WERI-Rb-1 (cell line): ENCODE measurements around the gene SETD3.

Experiments
- DNase-seq: peaks from one replicate; pipeline ENCODE4 v3.0.0-alpha.2; 2020
- H3K27ac ChIP-seq: fragments of 250-450 bp; sonication (Bioruptor Pico); 2 replicates; pipeline ENCODE4 v1.5.1; 2020; ENCODE audit warnings: mild to moderate bottlenecking, moderate library complexity
- H3K27me3 ChIP-seq: fragments of 250-450 bp; sonication (Bioruptor Pico); 2 replicates; pipeline ENCODE4 v1.5.1; 2021; ENCODE audit warnings: mild to moderate bottlenecking, low read depth, moderate library complexity; ENCODE audit not compliant: insufficient read depth, severe bottlenecking
- H3K36me3 ChIP-seq: fragments of 250-450 bp; sonication (Bioruptor Pico); 2 replicates; pipeline ENCODE4 v1.5.1; 2020; ENCODE audit warnings: mild to moderate bottlenecking, moderate library complexity
- H3K4me3 ChIP-seq: 2 replicates; pipeline ENCODE4 v1.5.1; 2011; ENCODE audit warnings: low read depth, mild to moderate bottlenecking, control low read depth, low read length
- H3K9me3 ChIP-seq: fragments of 250-450 bp; sonication (Bioruptor Pico); 2 replicates; pipeline ENCODE4 v1.5.1; 2021; ENCODE audit warnings: mild to moderate bottlenecking, moderate library complexity; ENCODE audit not compliant: severe bottlenecking
- TF ChIP-seq, protein P1 (sequence below): IDR thresholded peaks from 2 replicates; pipeline ENCODE4 v1.5.1; 2011; ENCODE audit warnings: low read depth, mild to moderate bottlenecking, control low read depth, inconsistent platforms, low read length

The SETD3 gene

DNA sequence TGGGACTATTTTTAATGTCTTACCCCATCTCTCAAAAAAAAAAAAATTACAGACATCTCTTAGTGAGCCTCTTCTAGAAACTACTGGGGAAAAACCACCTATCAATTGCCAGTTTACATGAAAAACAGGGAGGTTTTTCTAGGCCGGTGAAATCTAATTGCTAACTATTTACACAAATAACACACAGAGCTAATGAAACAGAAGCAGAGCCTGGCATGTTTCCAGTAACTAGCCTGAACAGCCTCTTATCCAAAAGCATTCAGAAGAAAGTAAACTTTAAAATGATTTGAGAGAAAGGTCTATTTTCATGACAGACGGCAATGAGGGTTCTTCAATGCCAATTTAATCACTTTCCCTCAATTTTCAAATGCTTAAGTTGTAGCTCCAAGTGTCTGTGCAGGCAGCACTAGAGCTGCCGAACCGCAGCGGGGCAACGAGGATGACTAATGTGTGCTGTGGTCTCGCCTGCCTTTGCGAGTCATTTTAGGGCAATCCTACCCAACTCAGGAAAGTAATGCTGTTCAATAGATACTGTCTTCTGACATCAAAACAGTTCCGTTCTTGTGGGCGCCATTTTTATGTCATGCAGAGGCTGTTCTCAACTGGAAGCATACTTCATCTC, 84.6 kb downstream of the SETD3 start:
- TF ChIP-seq, protein P1, sequence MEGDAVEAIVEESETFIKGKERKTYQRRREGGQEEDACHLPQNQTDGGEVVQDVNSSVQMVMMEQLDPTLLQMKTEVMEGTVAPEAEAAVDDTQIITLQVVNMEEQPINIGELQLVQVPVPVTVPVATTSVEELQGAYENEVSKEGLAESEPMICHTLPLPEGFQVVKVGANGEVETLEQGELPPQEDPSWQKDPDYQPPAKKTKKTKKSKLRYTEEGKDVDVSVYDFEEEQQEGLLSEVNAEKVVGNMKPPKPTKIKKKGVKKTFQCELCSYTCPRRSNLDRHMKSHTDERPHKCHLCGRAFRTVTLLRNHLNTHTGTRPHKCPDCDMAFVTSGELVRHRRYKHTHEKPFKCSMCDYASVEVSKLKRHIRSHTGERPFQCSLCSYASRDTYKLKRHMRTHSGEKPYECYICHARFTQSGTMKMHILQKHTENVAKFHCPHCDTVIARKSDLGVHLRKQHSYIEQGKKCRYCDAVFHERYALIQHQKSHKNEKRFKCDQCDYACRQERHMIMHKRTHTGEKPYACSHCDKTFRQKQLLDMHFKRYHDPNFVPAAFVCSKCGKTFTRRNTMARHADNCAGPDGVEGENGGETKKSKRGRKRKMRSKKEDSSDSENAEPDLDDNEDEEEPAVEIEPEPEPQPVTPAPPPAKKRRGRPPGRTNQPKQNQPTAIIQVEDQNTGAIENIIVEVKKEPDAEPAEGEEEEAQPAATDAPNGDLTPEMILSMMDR, result no peak
- H3K9me3 ChIP-seq, result no peaks in the 10 kb centered on the region
- no peaks in the 10 kb centered on the region for H3K27me3 ChIP-seq
- no peak for DNase-seq
- H3K36me3 ChIP-seq, result peaks cover 20% of the 10 kb centered on the region
- H3K27ac ChIP-seq, result no peak overlapping the region
- no peak overlapping the region for H3K4me3 ChIP-seq

DNA sequence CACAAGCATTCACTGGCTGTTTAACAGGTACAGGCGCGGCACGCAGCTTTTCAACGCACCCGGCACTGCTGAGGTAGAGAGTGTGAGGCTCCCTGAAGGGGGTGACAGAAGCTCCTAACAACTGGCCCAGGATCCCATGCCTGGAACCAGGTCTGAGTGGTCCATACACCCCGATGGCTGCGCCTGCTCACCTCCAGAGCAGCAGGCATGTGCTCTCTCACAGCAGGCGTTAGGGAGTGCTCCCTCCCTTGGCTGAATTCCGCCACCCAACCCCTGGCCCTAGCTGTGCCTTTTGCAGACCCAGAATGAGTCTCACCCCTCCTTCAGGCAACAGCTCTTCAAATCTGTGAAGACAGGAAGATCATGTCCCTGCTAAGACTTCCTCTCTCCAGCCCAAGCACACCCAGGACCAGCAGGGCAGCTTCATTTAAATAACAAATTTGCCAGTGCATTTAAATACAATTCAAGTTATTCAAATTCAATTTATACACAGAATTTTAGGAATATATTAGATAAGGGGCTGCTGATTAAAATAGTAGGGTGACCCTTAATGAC, 86.0 kb downstream of the SETD3 start:
- TF ChIP-seq, protein P1, result no peak
- H3K4me3 ChIP-seq, result no peak overlapping the region
- no peaks in the 10 kb centered on the region for H3K9me3 ChIP-seq
- peaks cover 16% of the 10 kb centered on the region for H3K36me3 ChIP-seq
- DNase-seq, result no peak
- no peaks in the 10 kb centered on the region for H3K27me3 ChIP-seq
- H3K27ac ChIP-seq, result no peak overlapping the region

DNA sequence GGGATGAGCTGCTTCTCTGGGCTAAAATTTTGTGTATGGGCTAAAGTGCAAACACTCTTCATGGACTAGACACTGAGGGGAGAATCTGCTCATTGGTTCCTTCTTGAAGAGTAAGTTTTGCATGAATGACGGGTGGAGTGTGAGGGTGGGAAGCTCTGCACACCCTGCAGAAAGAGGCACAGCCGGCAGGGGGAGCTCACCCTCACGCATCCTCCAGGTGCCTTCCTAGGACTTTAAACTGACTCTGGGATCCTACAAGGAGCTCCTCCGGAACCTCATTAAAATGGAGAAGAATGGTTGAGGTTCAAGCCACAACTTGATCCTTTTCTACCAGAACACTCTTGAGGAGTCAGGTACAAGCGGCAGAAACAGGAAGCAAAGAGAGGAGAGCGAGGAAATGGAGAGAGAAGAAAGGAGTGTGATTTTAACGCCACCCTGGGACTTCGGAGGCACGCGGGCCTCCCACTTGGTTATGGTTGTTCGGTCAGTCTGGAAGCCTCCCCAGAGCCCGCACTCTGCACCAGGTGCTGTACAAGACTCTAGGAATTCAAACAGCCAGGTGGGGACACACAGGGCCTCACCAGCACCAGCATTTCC, 87.5 kb downstream of the SETD3 start:
- DNase-seq, result peak; percentile 60
- Histone ChIP-seq H3K36me3 (peaks cover 2% of the 10 kb centered on the region), H3K27me3 (no peaks in the 10 kb centered on the region), H3K9me3 (no peaks in the 10 kb centered on the region), H3K4me3 (no peak overlapping the region), H3K27ac (no peak overlapping the region)
- TF ChIP-seq, protein P1, result peak; percentile 95

DNA sequence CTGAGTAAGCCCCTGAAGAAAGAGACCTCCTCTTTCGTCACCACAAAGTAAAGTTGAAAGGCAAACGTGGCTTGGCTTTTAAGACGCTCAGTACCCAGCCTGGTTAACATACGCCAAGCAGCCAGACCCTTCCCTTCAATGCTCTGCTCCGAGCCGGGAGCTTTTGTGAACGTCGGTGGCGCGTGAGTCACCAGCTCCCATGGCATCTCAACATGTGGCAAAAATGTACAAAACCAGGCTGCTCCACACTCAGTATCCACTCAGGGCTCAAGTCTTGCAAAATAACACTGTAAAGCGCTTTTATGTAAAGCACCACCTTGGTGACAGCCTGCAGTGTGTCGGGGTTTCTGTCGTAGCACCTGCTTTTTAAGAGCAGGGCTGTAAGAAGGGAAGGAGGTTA, 89.0 kb downstream of the SETD3 start:
- Histone ChIP-seq H3K27ac (no peak overlapping the region), H3K9me3 (no peaks in the 10 kb centered on the region), H3K4me3 (no peak overlapping the region), H3K36me3 (no peaks in the 10 kb centered on the region; the same call in 1 of the 2 replicates), H3K27me3 (no peaks in the 10 kb centered on the region)
- no peak for DNase-seq
- TF ChIP-seq, protein P1, result no peak

DNA sequence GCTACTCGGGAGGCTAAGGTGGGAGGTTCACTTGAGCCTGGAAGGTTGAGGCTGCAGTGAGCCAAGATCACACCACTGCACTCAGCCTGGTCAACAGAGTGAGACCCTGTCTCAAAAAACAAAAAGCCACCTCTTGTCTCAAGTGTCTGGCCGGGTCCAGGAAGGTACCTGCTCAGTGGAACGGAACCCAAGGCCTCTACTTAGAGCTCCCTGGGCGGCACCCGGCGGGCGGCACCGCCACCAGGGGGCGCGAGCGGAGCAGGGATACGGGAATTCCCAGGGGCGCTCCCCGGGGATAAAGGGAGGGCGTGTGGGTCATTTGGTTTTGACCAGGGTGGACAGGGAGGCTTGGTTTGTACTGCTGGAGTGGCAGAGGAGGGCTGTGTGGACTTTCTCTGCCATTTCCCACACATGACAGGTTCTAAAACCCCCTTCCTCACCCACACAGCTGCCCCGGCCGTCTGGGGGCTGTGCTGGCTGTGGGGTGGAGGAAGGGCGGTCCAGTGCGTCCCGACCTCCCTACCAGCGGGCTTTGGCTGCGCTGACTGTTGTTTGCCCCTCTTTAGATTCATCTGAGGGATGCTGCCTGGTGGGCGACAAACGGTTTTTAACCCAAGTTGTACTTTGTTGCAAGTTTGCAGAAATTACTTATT, 91.4 kb downstream of the SETD3 start:
- peak; percentile 77 for DNase-seq
- Histone ChIP-seq H3K27me3 (no peaks in the 10 kb centered on the region), H3K36me3 (no peaks in the 10 kb centered on the region; the same call in 1 of the 2 replicates), H3K27ac (no peak overlapping the region), H3K4me3 (no peak overlapping the region), H3K9me3 (no peaks in the 10 kb centered on the region)
- TF ChIP-seq, protein P1, result peak; percentile 88
